Activated CD8-positive, alpha-beta memory T cell treated with anti-CD3 and anti-CD28 coated beads, Interleukin-2, amount 10 ng/mL, durations not matched to agents 7 days and 5 days (primary cell): Measurements from ENCODE around the gene DCAF11. TPM values are rescaled to one million over a fixed set of nuclear protein-coding genes. Genes with fewer than 3 reads are reported as not detected.

Source experiments
- ATAC-seq: fragments of 150-1000 bp; cut with Tn5 transposase; one replicate; pipeline ENCODE4 v1.10.0; 2021; ENCODE audit warnings: moderate library complexity
- CTCF ChIA-PET: fragments of 350-600 bp; sonication (Branson Sonifier 250); formaldehyde crosslinking; loops from one replicate; lab custom pipeline; 2021; ENCODE audit warnings: antibody characterized with exemption; lab: Charles Lee
- DNase-seq: peaks from one replicate; pipeline ENCODE4 v3.0.0-alpha.2; 2020
- H3K27ac Mint-ChIP-seq: one replicate; pipeline ENCODE4 v1.8.0; 2021; ENCODE audit warnings: mild to moderate bottlenecking, mixed read lengths
- H3K27me3 Mint-ChIP-seq: one replicate; pipeline ENCODE4 v1.8.0; 2021; ENCODE audit warnings: mixed read lengths
- H3K36me3 Mint-ChIP-seq: one replicate; pipeline ENCODE4 v1.8.0; 2021; ENCODE audit warnings: mild to moderate bottlenecking, mixed read lengths
- H3K4me1 Mint-ChIP-seq: one replicate; pipeline ENCODE4 v1.8.0; 2021; ENCODE audit warnings: mixed read lengths
- H3K4me3 Mint-ChIP-seq: one replicate; pipeline ENCODE4 v1.8.0; 2021; ENCODE audit warnings: mild to moderate bottlenecking, moderate library complexity, mixed read lengths
- H3K9me3 Mint-ChIP-seq: one replicate; pipeline ENCODE4 v1.8.0; 2022; ENCODE audit warnings: low read depth, mixed read lengths
- total RNA-seq, 2 experiments: library from RNA; stranded (reverse); gene quantifications; one replicate each; pipeline ENCODE4 v1.2.3, GENCODE V29; 2021

DCAF11 gene
- total RNA-seq, 2 experiments from 2014 or later: 86.3 to 94.4 TPM

- no peak for ATAC-seq
- no peaks in the 10 kb centered on the region for H3K9me3 Mint-ChIP-seq
- no peak for DNase-seq
- peaks cover 49% of the 10 kb centered on the region for H3K36me3 Mint-ChIP-seq
- no peak overlapping the region for H3K27ac Mint-ChIP-seq
- H3K4me3 Mint-ChIP-seq: no peak overlapping the region
- H3K27me3 Mint-ChIP-seq: no peaks in the 10 kb centered on the region
- CTCF ChIA-PET: interaction anchor here (1.2 to 1.6 kb wide), 2 partner anchors 12 to 13 kb away, joined by 3 read pairs; no protein-coding TSS in a partner anchor
- H3K4me1 Mint-ChIP-seq: peaks cover 14% of the 10 kb centered on the region
Measured at GRCh38 chr14:24121210-24121609, 6.6 kb downstream of the DCAF11 start.

GRCh38 chr14:24122416-24122815, 7.8 kb downstream of the DCAF11 start:
- CTCF ChIA-PET: interaction anchor here (1.2 kb wide), 1 partner anchor 14 kb away, joined by 5 read pairs; no protein-coding TSS in a partner anchor
- peaks cover 5% of the 10 kb centered on the region for H3K4me1 Mint-ChIP-seq
- no peak overlapping the region for H3K27ac Mint-ChIP-seq
- ATAC-seq (no peak), DNase-seq (no peak)
- no peaks in the 10 kb centered on the region for H3K9me3 Mint-ChIP-seq
- no peaks in the 10 kb centered on the region for H3K27me3 Mint-ChIP-seq
- H3K36me3 Mint-ChIP-seq: peaks cover 41% of the 10 kb centered on the region
- no peak overlapping the region for H3K4me3 Mint-ChIP-seq

GRCh38 chr14:24122898-24123297, 8.3 kb downstream of the DCAF11 start:
- Mint-ChIP-seq H3K27ac (no peak overlapping the region), H3K4me3 (no peak overlapping the region), H3K27me3 (no peaks in the 10 kb centered on the region), H3K36me3 (peaks cover 37% of the 10 kb centered on the region), H3K4me1 (peaks cover 3% of the 10 kb centered on the region), H3K9me3 (no peaks in the 10 kb centered on the region)
- ATAC-seq (no peak), DNase-seq (no peak)
- CTCF ChIA-PET: interaction anchor here (1.2 kb wide), 1 partner anchor 14 kb away, joined by 5 read pairs; no protein-coding TSS in a partner anchor

GRCh38 chr14:24123424-24124417, 9.1 kb downstream of the DCAF11 start:
- CTCF ChIA-PET: interaction anchor here (1.2 to 1.3 kb wide), 2 partner anchors 8 to 15 kb away, joined by 5 to 8 read pairs; partner anchors contain the start of genes DCAF11 and NRL
- ATAC-seq: no peak
- Mint-ChIP-seq H3K27me3 (no peaks in the 10 kb centered on the region), H3K27ac (no peak overlapping the region), H3K9me3 (no peaks in the 10 kb centered on the region), H3K4me3 (no peak overlapping the region), H3K36me3 (peaks cover 30% of the 10 kb centered on the region), H3K4me1 (no peaks in the 10 kb centered on the region)
- no peak for DNase-seq

- Mint-ChIP-seq H3K9me3 (no peaks in the 10 kb centered on the region), H3K27ac (no peak overlapping the region), H3K36me3 (peaks cover 10% of the 10 kb centered on the region), H3K4me1 (peaks cover 5% of the 10 kb centered on the region), H3K27me3 (no peaks in the 10 kb centered on the region), H3K4me3 (no peak overlapping the region)
- ATAC-seq (no peak), DNase-seq (no peak)
- CTCF ChIA-PET: interaction anchor here (0.6 to 2.7 kb wide), 6 partner anchors 9 to 142 kb away, joined by 3 to 7 read pairs (median 4); partner anchors contain the start of genes IRF9, NRL and PSME1
Measured at GRCh38 chr14:24126939-24127338, 12.4 kb downstream of the DCAF11 start.

- Mint-ChIP-seq H3K36me3 (peaks cover 7% of the 10 kb centered on the region), H3K4me3 (no peak overlapping the region), H3K4me1 (peaks cover 12% of the 10 kb centered on the region), H3K9me3 (no peaks in the 10 kb centered on the region), H3K27me3 (no peaks in the 10 kb centered on the region), H3K27ac (no peak overlapping the region)
- ATAC-seq: no peak
- DNase-seq: no peak
- CTCF ChIA-PET: interaction anchor here (1.1 to 2.1 kb wide), 3 partner anchors 8 to 19 kb away, joined by 3 to 6 read pairs (median 3); partner anchors contain the start of gene PSME1
Measured at GRCh38 chr14:24127673-24128072, 13.1 kb downstream of the DCAF11 start.

- H3K27ac Mint-ChIP-seq: no peak overlapping the region
- no peaks in the 10 kb centered on the region for H3K27me3 Mint-ChIP-seq
- peaks cover 16% of the 10 kb centered on the region for H3K4me1 Mint-ChIP-seq
- H3K9me3 Mint-ChIP-seq: no peaks in the 10 kb centered on the region
- H3K4me3 Mint-ChIP-seq: no peak overlapping the region
- peaks cover 1% of the 10 kb centered on the region for H3K36me3 Mint-ChIP-seq
- ATAC-seq (no peak), DNase-seq (no peak)
- CTCF ChIA-PET: interaction anchor here (1.0 to 1.4 kb wide), 4 partner anchors 12 to 32 kb away, joined by 3 to 6 read pairs (median 4); partner anchors contain the start of genes DCAF11, IRF9 and NRL
Measured at GRCh38 chr14:24129410-24129998, 14.9 kb downstream of the DCAF11 start.

- Mint-ChIP-seq H3K9me3 (no peaks in the 10 kb centered on the region), H3K36me3 (peaks cover 1% of the 10 kb centered on the region), H3K4me3 (no peak within 1 kb of the TSS), H3K27me3 (no peaks in the 10 kb centered on the region), H3K27ac (no peak within 1 kb of the TSS), H3K4me1 (peaks cover 20% of the 10 kb centered on the region)
- CTCF ChIA-PET: interaction anchor here (1.1 kb wide), 1 partner anchor 12 kb away, joined by 3 read pairs; no protein-coding TSS in a partner anchor
- ATAC-seq (no peak), DNase-seq (no peak)
Measured at GRCh38 chr14:24130380-24130716, 15.8 kb downstream of the DCAF11 start, which contains the start of gene FITM1. Gene FITM1 (plus strand): TSS chr14:24130659. CDS start chr14:24131564, 905 bp downstream.

GRCh38 chr14:24130717-24131548, 16.4 kb downstream of the DCAF11 start:
- DNase-seq (no peak), ATAC-seq (no peak)
- CTCF ChIA-PET: interaction anchor here (1.1 kb wide), 1 partner anchor 13 kb away, joined by 3 read pairs; no protein-coding TSS in a partner anchor
- Mint-ChIP-seq H3K27me3 (no peaks in the 10 kb centered on the region), H3K4me3 (no peak overlapping the region), H3K27ac (no peak overlapping the region), H3K4me1 (peaks cover 22% of the 10 kb centered on the region), H3K9me3 (no peaks in the 10 kb centered on the region), H3K36me3 (peaks cover 1% of the 10 kb centered on the region)

GRCh38 chr14:24131549-24131966, 17.0 kb downstream of the DCAF11 start:
- no peak overlapping the region for H3K4me3 Mint-ChIP-seq
- no peaks in the 10 kb centered on the region for H3K27me3 Mint-ChIP-seq
- no peak for DNase-seq
- peaks cover 22% of the 10 kb centered on the region for H3K4me1 Mint-ChIP-seq
- no peak overlapping the region for H3K27ac Mint-ChIP-seq
- H3K9me3 Mint-ChIP-seq: no peaks in the 10 kb centered on the region
- CTCF ChIA-PET: interaction anchor here (1.1 kb wide), 1 partner anchor 14 kb away, joined by 3 read pairs; no protein-coding TSS in a partner anchor
- H3K36me3 Mint-ChIP-seq: peaks cover 3% of the 10 kb centered on the region
- no peak for ATAC-seq

GRCh38 chr14:24132061-24132685, 17.6 kb downstream of the DCAF11 start:
- no peaks in the 10 kb centered on the region for H3K27me3 Mint-ChIP-seq
- CTCF ChIA-PET: interaction anchor here (1.0 kb wide), 1 partner anchor 12 kb away, joined by 3 read pairs; no protein-coding TSS in a partner anchor
- peak overlapping the region; percentile 17 for H3K27ac Mint-ChIP-seq
- H3K36me3 Mint-ChIP-seq: peaks cover 9% of the 10 kb centered on the region
- peaks cover 28% of the 10 kb centered on the region for H3K4me1 Mint-ChIP-seq
- ATAC-seq (no peak), DNase-seq (no peak)
- H3K9me3 Mint-ChIP-seq: no peaks in the 10 kb centered on the region
- no peak overlapping the region for H3K4me3 Mint-ChIP-seq

GRCh38 chr14:24132976-24133375, 18.4 kb downstream of the DCAF11 start:
- Mint-ChIP-seq H3K27ac (no peak overlapping the region), H3K27me3 (no peaks in the 10 kb centered on the region), H3K36me3 (peaks cover 16% of the 10 kb centered on the region), H3K9me3 (no peaks in the 10 kb centered on the region), H3K4me1 (peaks cover 35% of the 10 kb centered on the region), H3K4me3 (no peak overlapping the region)
- ATAC-seq (no peak), DNase-seq (no peak)
- CTCF ChIA-PET: interaction anchor here (0.7 to 1.8 kb wide), 7 partner anchors 8 to 75 kb away, joined by 3 to 5 read pairs (median 3); partner anchors contain the start of gene IRF9
